ENCODE results near the gene IKBKG. TPM values are rescaled to one million over a fixed set of nuclear protein-coding genes. Genes with fewer than 3 reads are reported as not detected.

The IKBKG gene
- total and polyA plus RNA-seq, 2 of the 8 experiments (the other 6 are each of a cell fraction or from before 2014, with no cell fraction given) = 17.5 to 18.1 TPM

- Histone ChIP-seq H3K56ac (replicated peaks; ENCODE audit: insufficient read length, low read depth, low read length) (no peak overlapping the region), H3K79me1 (ENCODE audit: low read depth, low read length) (no peaks in the 10 kb centered on the region; the same call in 1 of the 2 replicates), H4K5ac (ENCODE audit: insufficient read length, low read depth, low read length) (no peak overlapping the region), H4K8ac (ENCODE audit: extremely low read depth, insufficient read depth, low read length) (no peak overlapping the region), H3K18ac (ENCODE audit: extremely low read depth, low read length) (no peak overlapping the region), H4K91ac (replicated peaks; ENCODE audit: insufficient read length, low read length) (no peak overlapping the region), H3K27ac (ENCODE audit: low read depth, low read length) (no peak overlapping the region), H2BK20ac (ENCODE audit: low read length) (no peak overlapping the region), H2BK120ac (replicated peaks; ENCODE audit: low read depth, low read length) (no peak overlapping the region), H2AFZ (ENCODE audit: low read length) (no peak overlapping the region), H3K23me2 (ENCODE audit: low read depth, low read length) (no peaks in the 10 kb centered on the region), H3K27me3 (replicated peaks in 1 of 4; ENCODE audit: control insufficient read depth in 3 of 4, extremely low read depth in 1 of 4, insufficient read depth in 3 of 4, low read length in 3 of 4) (no peaks in the 10 kb centered on the region), H3K4me2 (ENCODE audit: insufficient read depth in 1 of 2, low read depth in 2 of 2, low read length in 2 of 2) (no peak overlapping the region), H2BK12ac (ENCODE audit: low read depth, low read length) (no peak overlapping the region), H3K4me3 (ENCODE audit: extremely low read depth in 1 of 4, insufficient read depth in 2 of 4, low read depth in 3 of 4, low read length in 4 of 4) (no peak overlapping the region), H3K9me3 (ENCODE audit: insufficient read depth in 2 of 2, low read depth in 1 of 2, low read length in 1 of 2) (no peaks in the 10 kb centered on the region; a peak in 1 of 4 replicates), H4K20me1 (replicated peaks in 1 of 2; ENCODE audit: control insufficient read depth in 1 of 2, insufficient read depth in 2 of 2, low read length in 2 of 2) (peaks cover 0 to 4% of the 10 kb centered on the region in 2 experiments), H3K14ac (ENCODE audit: insufficient read length) (no peak overlapping the region), H3K36me3 (ENCODE audit: control insufficient read depth in 2 of 4, insufficient read depth in 4 of 4, low read length in 3 of 4) (peaks cover 0 to 12% (median 6%) of the 10 kb centered on the region in 4 experiments; a peak in 5 of 8 replicates), H2AK5ac (ENCODE audit: low read depth, low read length) (no peak overlapping the region), H2BK5ac (ENCODE audit: low read depth, low read length) (no peak overlapping the region), H3K4ac (replicated peaks; ENCODE audit: insufficient read length, low read depth, low read length) (no peak overlapping the region), H3K9ac (replicated peaks in 1 of 4; ENCODE audit: extremely low read depth in 1 of 4, low read depth in 3 of 4, low read length in 3 of 4) (no peak overlapping the region), H2BK15ac (ENCODE audit: low read length) (no peak overlapping the region), H3K23ac (ENCODE audit: insufficient read length) (no peak overlapping the region), H3K4me1 (replicated peaks in 1 of 4; ENCODE audit: control insufficient read depth in 3 of 4, insufficient read depth in 4 of 4, low read length in 3 of 4) (peaks cover 0 to 2% (median under 1%) of the 10 kb centered on the region in 4 experiments; a peak in 3 of 7 replicates), H3K79me2 (ENCODE audit: control insufficient read depth in 1 of 2, insufficient read depth in 2 of 2, low read length in 2 of 2) (no peaks in the 10 kb centered on the region)
- ChIA-PET POLR2A (ENCODE audit: partially characterized antibody) (no interaction called here), CTCF (ENCODE audit: partially characterized antibody) (interaction anchor here (0.6 to 1.0 kb wide), 2 partner anchors 9 to 98 kb away, joined by 3 to 5 read pairs; no protein-coding TSS in a partner anchor)
- DNase-seq (ENCODE audit: low read depth in 1 of 2, low spot score in 2 of 2) = no peak
- TF ChIP-seq SIX5 (IDR thresholded peaks at IDR 0.05; ENCODE audit: low read depth, low read length) = no peak
- no peak for TF ChIP-seq NANOG (IDR thresholded peaks at IDR 0.05; ENCODE audit: insufficient read depth, low read depth, low read length, poor library complexity, severe bottlenecking)
- TF ChIP-seq RBBP5 (IDR thresholded peaks at IDR 0.05; ENCODE audit: borderline replicate concordance, low read depth, low read length) = no peak
- TF ChIP-seq MAFK (IDR thresholded peaks at IDR 0.05; ENCODE audit: low read depth, low read length) = no peak
- no peak for TF ChIP-seq EGR1 (IDR thresholded peaks at IDR 0.05; ENCODE audit: borderline replicate concordance, low read depth, low read length)
- no peak for TF ChIP-seq KDM5A (IDR thresholded peaks at IDR 0.05; ENCODE audit: low read length)
- TF ChIP-seq BACH1 (IDR thresholded peaks at IDR 0.05; ENCODE audit: low read length) = no peak
- TF ChIP-seq RNF2 (IDR thresholded peaks at IDR 0.05; ENCODE audit: borderline replicate concordance, low read depth, low read length, missing control alignments, poor library complexity, severe bottlenecking) = no peak
- TF ChIP-seq RAD21 (IDR thresholded peaks at IDR 0.05 in 1 of 2, conservative IDR thresholded peaks at IDR 0.05 in 1 of 2; ENCODE audit: low read depth in 2 of 2, low read length in 2 of 2) = no peak
- TF ChIP-seq SIN3A (conservative IDR thresholded peaks at IDR 0.05 in 1 of 2, IDR thresholded peaks at IDR 0.05 in 1 of 2; ENCODE audit: low read depth in 1 of 2, low read length in 2 of 2) = no peak
- TF ChIP-seq TCF12 (IDR thresholded peaks at IDR 0.05; ENCODE audit: low read depth, low read length) = no peak
- TF ChIP-seq SP2 (IDR thresholded peaks at IDR 0.05; ENCODE audit: low read length) = no peak
- 86% methylated on average over 10 of the region's 19 CpGs; no CpG with 5 or more reads in 1 of the 2 experiments for WGBS, 2 experiments (ENCODE audit: extremely low coverage in 1 of 2, insufficient coverage in 1 of 2, insufficient read length in 1 of 2, insufficient replicate concordance in 2 of 2, low coverage in 1 of 2, low lambda C conversion rate in 2 of 2, missing lambda C conversion rate in 1 of 2)
- FAIRE-seq = no peak
Observed at GRCh38 chrX:154540897-154541535, 6.4 kb upstream of the IKBKG start.

Measured in H1 (cell line).